WTC11 (cell line): Measurements from ENCODE around the gene RFTN2. TPM values are rescaled to one million over a fixed set of nuclear protein-coding genes. Genes with fewer than 3 reads are reported as not detected.
A peak's percentile ranks its signal among the peaks of the same experiment; 100 is the strongest.

Experiments used
- ATAC-seq: fragments of 200-7000 bp; cut with Tn5 transposase; 2 replicates; pipeline ENCODE4 v1.10.0; 2021; ENCODE audit warnings: mild to moderate bottlenecking, moderate library complexity
- CTCF ChIA-PET: fragments of 300-600 bp; sonication (Branson Sonifier 250); formaldehyde crosslinking; loops from one replicate; lab custom pipeline; 2021; ENCODE audit warnings: antibody characterized with exemption; lab: Charles Lee
- POLR2A ChIA-PET: fragments of 350-600 bp; sonication (Branson Sonifier 250); formaldehyde crosslinking; loops from one replicate; lab custom pipeline; 2021; ENCODE audit warnings: antibody characterized with exemption; lab: Charles Lee
- DNase-seq: peaks from one replicate; pipeline ENCODE4 v3.0.0; 2021; ENCODE audit warnings: low spot score
- H3K27ac Mint-ChIP-seq: 2 replicates; pipeline ENCODE4 v1.8.0; 2021; ENCODE audit warnings: mixed read lengths
- H3K27me3 Mint-ChIP-seq: 2 replicates; pipeline ENCODE4 v1.8.0; 2021; ENCODE audit warnings: low read depth, mild to moderate bottlenecking, moderate library complexity, mixed read lengths
- H3K36me3 Mint-ChIP-seq: 2 replicates; pipeline ENCODE4 v1.8.0; 2021; ENCODE audit warnings: mixed read lengths
- H3K4me1 Mint-ChIP-seq: 2 replicates; pipeline ENCODE4 v1.8.0; 2022; ENCODE audit warnings: mixed read lengths
- H3K4me3 Mint-ChIP-seq: 2 replicates; pipeline ENCODE4 v1.8.0; 2021; ENCODE audit warnings: mild to moderate bottlenecking, moderate library complexity, mixed read lengths
- H3K9me3 Mint-ChIP-seq: 2 replicates; pipeline ENCODE4 v1.8.0; 2021; ENCODE audit warnings: mixed read lengths
- CREB1 ChIP-seq: sonication (generic); formaldehyde crosslinking; IDR thresholded peaks from 2 replicates; pipeline ENCODE4 v1.8.0; 2023; ENCODE audit warnings: mild to moderate bottlenecking, missing genetic modification reagents
- EMX1 ChIP-seq: fragments of 250-450 bp; sonication (Bioruptor Pico); IDR thresholded peaks from 2 replicates; pipeline ENCODE4 v1.8.0; 2021; ENCODE audit warnings: mild to moderate bottlenecking
- ESRRA ChIP-seq: sonication (generic); formaldehyde crosslinking; IDR thresholded peaks from 2 replicates; pipeline ENCODE4 v1.8.1; 2022; ENCODE audit warnings: mild to moderate bottlenecking, missing genetic modification reagents, borderline replicate concordance
- ETV6 ChIP-seq: sonication (generic); formaldehyde crosslinking; IDR thresholded peaks from 2 replicates; pipeline ENCODE4 v1.8.1; 2022; ENCODE audit warnings: mild to moderate bottlenecking, missing genetic modification reagents
- FOXP1 ChIP-seq: sonication (generic); formaldehyde crosslinking; IDR thresholded peaks from 2 replicates; pipeline ENCODE4 v1.8.0; 2022; ENCODE audit warnings: missing genetic modification reagents, mild to moderate bottlenecking, moderate library complexity, borderline replicate concordance
- HMGA2 ChIP-seq: fragments of 250-450 bp; sonication (Bioruptor Pico); IDR thresholded peaks from 2 replicates; pipeline ENCODE4 v1.4.0; 2021; ENCODE audit warnings: mild to moderate bottlenecking, moderate library complexity
- MAX ChIP-seq: sonication (generic); formaldehyde crosslinking; IDR thresholded peaks from 2 replicates; pipeline ENCODE4 v1.8.0; 2022; ENCODE audit warnings: mild to moderate bottlenecking, missing genetic modification reagents
- NFE2L1 ChIP-seq: sonication (generic); formaldehyde crosslinking; IDR thresholded peaks from 2 replicates; pipeline ENCODE4 v1.8.1; 2023; ENCODE audit warnings: missing genetic modification reagents
- NFYB ChIP-seq: sonication (generic); formaldehyde crosslinking; conservative IDR thresholded peaks from 2 replicates; pipeline ENCODE4 v1.8.0; 2022; ENCODE audit warnings: low read depth, missing genetic modification reagents
- PRRX2 ChIP-seq: fragments of 250-450 bp; sonication (Bioruptor Pico); IDR thresholded peaks from 2 replicates; pipeline ENCODE4 v1.8.0; 2021; ENCODE audit warnings: mild to moderate bottlenecking
- SMAD4 ChIP-seq: sonication (generic); formaldehyde crosslinking; IDR thresholded peaks from 2 replicates; pipeline ENCODE4 v1.8.0; 2022; ENCODE audit warnings: mild to moderate bottlenecking, missing genetic modification reagents
- ZBTB21 ChIP-seq: sonication (generic); formaldehyde crosslinking; IDR thresholded peaks from 2 replicates; pipeline ENCODE4 v1.8.1; 2023; ENCODE audit warnings: mild to moderate bottlenecking, missing genetic modification reagents, borderline replicate concordance
- ZBTB43 ChIP-seq: sonication (generic); formaldehyde crosslinking; IDR thresholded peaks from 2 replicates; pipeline ENCODE4 v1.8.1; 2023; ENCODE audit warnings: mild to moderate bottlenecking, missing genetic modification reagents
- ZNF121 ChIP-seq: sonication (generic); formaldehyde crosslinking; IDR thresholded peaks from 2 replicates; pipeline ENCODE4 v1.8.0; 2023; ENCODE audit warnings: missing genetic modification reagents
- ZNF138 ChIP-seq: sonication (generic); formaldehyde crosslinking; conservative IDR thresholded peaks from 2 replicates; pipeline ENCODE4 v1.8.1; 2022; ENCODE audit warnings: mild to moderate bottlenecking, moderate library complexity, missing genetic modification reagents
- ZSCAN18 ChIP-seq: fragments of 250-450 bp; sonication (Bioruptor Pico); IDR thresholded peaks from 2 replicates; pipeline ENCODE4 v2.1.2; 2022; ENCODE audit warnings: mild to moderate bottlenecking, moderate library complexity
- total RNA-seq: library from RNA; stranded (reverse); gene quantifications from 3 replicates; pipeline ENCODE4 v1.2.3, GENCODE V29; 2021
- TF ChIP-seq, protein P1 (sequence below): sonication (generic); formaldehyde crosslinking; IDR thresholded peaks from 2 replicates; pipeline ENCODE4 v1.8.1; 2023; ENCODE audit warnings: mild to moderate bottlenecking, moderate library complexity, missing genetic modification reagents
- TF ChIP-seq, protein P2 (sequence below): sonication (generic); formaldehyde crosslinking; IDR thresholded peaks from 2 replicates; pipeline ENCODE4 v1.8.1; 2023; ENCODE audit warnings: mild to moderate bottlenecking, missing genetic modification reagents, borderline replicate concordance
- TF ChIP-seq, protein P3 (sequence below): sonication (generic); formaldehyde crosslinking; IDR thresholded peaks from 2 replicates; pipeline ENCODE4 v1.8.0; 2022; ENCODE audit warnings: mild to moderate bottlenecking, missing genetic modification reagents
- TF ChIP-seq, protein P4 (sequence below): sonication (generic); formaldehyde crosslinking; IDR thresholded peaks from 2 replicates; pipeline ENCODE4 v1.8.1; 2023; ENCODE audit warnings: mild to moderate bottlenecking, missing genetic modification reagents, moderate library complexity
- TF ChIP-seq, protein P5 (sequence below): fragments of 250-450 bp; sonication (Bioruptor Pico); IDR thresholded peaks from 2 replicates; pipeline ENCODE4 v1.8.0; 2021; ENCODE audit warnings: mild to moderate bottlenecking

The RFTN2 gene
- total RNA-seq, 1 experiment from 2014 or later: 1.9 TPM

GRCh38 chr2:197705121-197705911 lies 29.9 kb upstream of the RFTN2 start, which contains the start of gene MARS2 (continued):
- TF ChIP-seq, protein P1, sequence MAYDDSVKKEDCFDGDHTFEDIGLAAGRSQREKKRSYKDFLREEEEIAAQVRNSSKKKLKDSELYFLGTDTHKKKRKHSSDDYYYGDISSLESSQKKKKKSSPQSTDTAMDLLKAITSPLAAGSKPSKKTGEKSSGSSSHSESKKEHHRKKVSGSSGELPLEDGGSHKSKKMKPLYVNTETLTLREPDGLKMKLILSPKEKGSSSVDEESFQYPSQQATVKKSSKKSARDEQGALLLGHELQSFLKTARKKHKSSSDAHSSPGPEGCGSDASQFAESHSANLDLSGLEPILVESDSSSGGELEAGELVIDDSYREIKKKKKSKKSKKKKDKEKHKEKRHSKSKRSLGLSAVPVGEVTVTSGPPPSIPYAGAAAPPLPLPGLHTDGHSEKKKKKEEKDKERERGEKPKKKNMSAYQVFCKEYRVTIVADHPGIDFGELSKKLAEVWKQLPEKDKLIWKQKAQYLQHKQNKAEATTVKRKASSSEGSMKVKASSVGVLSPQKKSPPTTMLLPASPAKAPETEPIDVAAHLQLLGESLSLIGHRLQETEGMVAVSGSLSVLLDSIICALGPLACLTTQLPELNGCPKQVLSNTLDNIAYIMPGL: peak; percentile 56
- peak; percentile 73; the same call in 1 of the 2 replicates for TF ChIP-seq ETV6
- peak; percentile 97 for TF ChIP-seq FOXP1
- TF ChIP-seq PRRX2 (CRISPR knock-in tag): no peak
- peak; percentile 94 for TF ChIP-seq MAX (CRISPR knock-in tag)
- TF ChIP-seq NFE2L1 (CRISPR knock-in tag): no peak
- TF ChIP-seq HMGA2: no peak
- no peak for TF ChIP-seq ZSCAN18 (CRISPR knock-in tag)
- TF ChIP-seq, protein P2, sequence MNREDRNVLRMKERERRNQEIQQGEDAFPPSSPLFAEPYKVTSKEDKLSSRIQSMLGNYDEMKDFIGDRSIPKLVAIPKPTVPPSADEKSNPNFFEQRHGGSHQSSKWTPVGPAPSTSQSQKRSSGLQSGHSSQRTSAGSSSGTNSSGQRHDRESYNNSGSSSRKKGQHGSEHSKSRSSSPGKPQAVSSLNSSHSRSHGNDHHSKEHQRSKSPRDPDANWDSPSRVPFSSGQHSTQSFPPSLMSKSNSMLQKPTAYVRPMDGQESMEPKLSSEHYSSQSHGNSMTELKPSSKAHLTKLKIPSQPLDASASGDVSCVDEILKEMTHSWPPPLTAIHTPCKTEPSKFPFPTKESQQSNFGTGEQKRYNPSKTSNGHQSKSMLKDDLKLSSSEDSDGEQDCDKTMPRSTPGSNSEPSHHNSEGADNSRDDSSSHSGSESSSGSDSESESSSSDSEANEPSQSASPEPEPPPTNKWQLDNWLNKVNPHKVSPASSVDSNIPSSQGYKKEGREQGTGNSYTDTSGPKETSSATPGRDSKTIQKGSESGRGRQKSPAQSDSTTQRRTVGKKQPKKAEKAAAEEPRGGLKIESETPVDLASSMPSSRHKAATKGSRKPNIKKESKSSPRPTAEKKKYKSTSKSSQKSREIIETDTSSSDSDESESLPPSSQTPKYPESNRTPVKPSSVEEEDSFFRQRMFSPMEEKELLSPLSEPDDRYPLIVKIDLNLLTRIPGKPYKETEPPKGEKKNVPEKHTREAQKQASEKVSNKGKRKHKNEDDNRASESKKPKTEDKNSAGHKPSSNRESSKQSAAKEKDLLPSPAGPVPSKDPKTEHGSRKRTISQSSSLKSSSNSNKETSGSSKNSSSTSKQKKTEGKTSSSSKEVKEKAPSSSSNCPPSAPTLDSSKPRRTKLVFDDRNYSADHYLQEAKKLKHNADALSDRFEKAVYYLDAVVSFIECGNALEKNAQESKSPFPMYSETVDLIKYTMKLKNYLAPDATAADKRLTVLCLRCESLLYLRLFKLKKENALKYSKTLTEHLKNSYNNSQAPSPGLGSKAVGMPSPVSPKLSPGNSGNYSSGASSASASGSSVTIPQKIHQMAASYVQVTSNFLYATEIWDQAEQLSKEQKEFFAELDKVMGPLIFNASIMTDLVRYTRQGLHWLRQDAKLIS: peak; percentile 57; the same call in 1 of the 2 replicates
- TF ChIP-seq ZBTB43 (CRISPR knock-in tag): peak; percentile 81; the same call in 1 of the 2 replicates
- TF ChIP-seq SMAD4: 0 out of 2 replicates have a peak, but pooled peaks have one; percentile 73
- TF ChIP-seq CREB1: peak; percentile 73
- TF ChIP-seq, protein P3, sequence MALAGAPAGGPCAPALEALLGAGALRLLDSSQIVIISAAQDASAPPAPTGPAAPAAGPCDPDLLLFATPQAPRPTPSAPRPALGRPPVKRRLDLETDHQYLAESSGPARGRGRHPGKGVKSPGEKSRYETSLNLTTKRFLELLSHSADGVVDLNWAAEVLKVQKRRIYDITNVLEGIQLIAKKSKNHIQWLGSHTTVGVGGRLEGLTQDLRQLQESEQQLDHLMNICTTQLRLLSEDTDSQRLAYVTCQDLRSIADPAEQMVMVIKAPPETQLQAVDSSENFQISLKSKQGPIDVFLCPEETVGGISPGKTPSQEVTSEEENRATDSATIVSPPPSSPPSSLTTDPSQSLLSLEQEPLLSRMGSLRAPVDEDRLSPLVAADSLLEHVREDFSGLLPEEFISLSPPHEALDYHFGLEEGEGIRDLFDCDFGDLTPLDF (CRISPR knock-in tag): peak; percentile 81; the same call in 1 of the 2 replicates

DNA sequence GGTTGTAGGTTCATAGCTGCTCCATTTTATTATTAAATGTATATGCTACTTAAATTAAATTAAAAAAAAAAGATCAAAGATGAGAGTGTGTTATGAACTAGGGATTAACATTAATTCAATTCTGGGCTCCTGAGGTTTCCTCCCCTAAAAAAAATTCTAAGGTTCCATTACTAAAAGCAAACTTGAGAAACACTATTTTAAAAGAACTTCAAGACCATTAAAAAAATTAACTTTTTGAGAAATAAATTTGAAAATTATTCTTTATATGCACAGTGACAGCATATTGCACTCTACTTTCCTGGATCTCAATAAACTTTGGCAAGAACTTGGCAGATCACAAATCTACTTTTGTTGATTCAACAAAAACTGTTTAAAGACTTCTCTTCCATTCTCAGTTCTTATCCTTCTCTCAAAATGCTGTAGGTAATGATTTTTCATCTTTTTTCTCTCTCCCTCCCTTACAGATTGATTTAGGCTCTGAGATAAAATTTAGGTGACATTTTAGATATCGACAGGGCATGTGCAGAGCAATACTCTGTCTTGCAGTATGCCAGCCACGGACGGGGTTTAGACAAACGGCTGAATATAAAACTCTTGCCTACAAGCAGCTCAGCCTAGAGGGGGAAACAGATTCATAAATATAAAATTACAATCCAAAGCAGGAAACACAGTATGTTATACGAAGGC lies 29.2 kb upstream of the RFTN2 start:
- peaks cover 3% of the 10 kb centered on the region; the same call in 1 of the 2 replicates for H3K9me3 Mint-ChIP-seq
- peak; percentile 13 for ATAC-seq
- peak overlapping the region; percentile 75 for H3K4me3 Mint-ChIP-seq
- ChIA-PET POLR2A (interaction anchor here (0.8 to 1.2 kb wide), 3 partner anchors 116 to 251 kb away, joined by 3 to 9 read pairs (median 4); partner anchors contain the start of genes COQ10B, HSPD1 and HSPE1), CTCF (interaction anchor here (0.7 to 1.6 kb wide), 4 partner anchors 10 to 205 kb away, joined by 3 to 5 read pairs (median 3); partner anchors contain the start of genes HSPD1 and RFTN2)
- H3K27me3 Mint-ChIP-seq: no peaks in the 10 kb centered on the region; the same call in 1 of the 2 replicates
- H3K4me1 Mint-ChIP-seq: peaks cover 34% of the 10 kb centered on the region
- DNase-seq: no peak
- peak overlapping the region; percentile 98 for H3K27ac Mint-ChIP-seq
- H3K36me3 Mint-ChIP-seq: peaks cover 14% of the 10 kb centered on the region
- TF ChIP-seq ZBTB43 (CRISPR knock-in tag) (no peak), ESRRA (CRISPR knock-in tag) (no peak), ZBTB21 (CRISPR knock-in tag) (no peak), EMX1 (no peak), ZNF138 (CRISPR knock-in tag) (no peak), ZNF121 (no peak), NFYB (CRISPR knock-in tag) (no peak)
- TF ChIP-seq, protein P4, sequence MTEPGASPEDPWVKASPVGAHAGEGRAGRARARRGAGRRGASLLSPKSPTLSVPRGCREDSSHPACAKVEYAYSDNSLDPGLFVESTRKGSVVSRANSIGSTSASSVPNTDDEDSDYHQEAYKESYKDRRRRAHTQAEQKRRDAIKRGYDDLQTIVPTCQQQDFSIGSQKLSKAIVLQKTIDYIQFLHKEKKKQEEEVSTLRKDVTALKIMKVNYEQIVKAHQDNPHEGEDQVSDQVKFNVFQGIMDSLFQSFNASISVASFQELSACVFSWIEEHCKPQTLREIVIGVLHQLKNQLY (CRISPR knock-in tag): no peak
- TF ChIP-seq, protein P5, sequence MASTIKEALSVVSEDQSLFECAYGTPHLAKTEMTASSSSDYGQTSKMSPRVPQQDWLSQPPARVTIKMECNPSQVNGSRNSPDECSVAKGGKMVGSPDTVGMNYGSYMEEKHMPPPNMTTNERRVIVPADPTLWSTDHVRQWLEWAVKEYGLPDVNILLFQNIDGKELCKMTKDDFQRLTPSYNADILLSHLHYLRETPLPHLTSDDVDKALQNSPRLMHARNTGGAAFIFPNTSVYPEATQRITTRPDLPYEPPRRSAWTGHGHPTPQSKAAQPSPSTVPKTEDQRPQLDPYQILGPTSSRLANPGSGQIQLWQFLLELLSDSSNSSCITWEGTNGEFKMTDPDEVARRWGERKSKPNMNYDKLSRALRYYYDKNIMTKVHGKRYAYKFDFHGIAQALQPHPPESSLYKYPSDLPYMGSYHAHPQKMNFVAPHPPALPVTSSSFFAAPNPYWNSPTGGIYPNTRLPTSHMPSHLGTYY: no peak
